Cardiac fibroblast (primary cell): ENCODE measurements around the gene NPC1.

Source experiments
- DNase-seq, 2 donors: peaks; one replicate each; pipeline versions ENCODE4 v3.0.0 to v3.0.0-alpha.2; 2010; ENCODE audit warnings: low read depth in 2 of 2
- H3K4me3 ChIP-seq, 2 donors: replicated peaks in 1 of 2; 1 replicate in 1 of 2; 2 replicates in 1 of 2; pipeline ENCODE4 v1.5.1; 2011; ENCODE audit warnings: low read depth in 2 of 2, low read length in 2 of 2, mild to moderate bottlenecking in 2 of 2, moderate library complexity in 1 of 2
- CTCF ChIP-seq: IDR thresholded peaks from one replicate; pipeline ENCODE4 v1.5.1; 2011; ENCODE audit warnings: low read depth, mild to moderate bottlenecking, low read length, inconsistent platforms

Gene NPC1

GRCh38 chr18:23631312-23631711 is 45.0 kb upstream of the NPC1 start:
- no peak for DNase-seq
- TF ChIP-seq CTCF: no peak
- no peak overlapping the region for H3K4me3 ChIP-seq

- no peak overlapping the region for H3K4me3 ChIP-seq
- DNase-seq: no peak
- TF ChIP-seq CTCF: no peak
Measured at GRCh38 chr18:23629444-23629946, 43.2 kb upstream of the NPC1 start.

DNA sequence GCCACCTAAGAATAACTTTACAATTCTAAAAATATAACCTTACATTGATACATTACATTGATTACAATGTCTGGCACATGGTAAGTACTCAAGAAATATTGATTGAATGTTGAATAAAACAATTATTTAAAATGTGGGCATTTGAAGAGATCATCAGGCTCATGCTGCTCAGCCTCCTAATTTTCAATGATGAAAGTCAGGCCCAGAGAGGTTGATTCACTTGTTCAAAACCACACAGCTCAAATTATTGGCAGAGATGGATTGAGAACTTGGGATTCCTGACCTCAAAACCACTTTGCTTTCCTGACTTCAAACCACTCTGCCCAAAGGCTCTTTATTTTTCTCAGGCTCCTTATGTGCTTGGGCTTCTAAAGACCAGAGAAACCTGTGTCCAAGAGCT is 41.7 kb upstream of the NPC1 start:
- no peak for DNase-seq
- H3K4me3 ChIP-seq: no peak overlapping the region
- no peak for TF ChIP-seq CTCF

- no peak for TF ChIP-seq CTCF
- peak; percentile 77 to 87 for DNase-seq
- H3K4me3 ChIP-seq: no peak overlapping the region
Measured at GRCh38 chr18:23627321-23627720, 41.0 kb upstream of the NPC1 start.

GRCh38 chr18:23626451-23627279 is 40.4 kb upstream of the NPC1 start:
- H3K4me3 ChIP-seq: no peak overlapping the region
- no peak for TF ChIP-seq CTCF
- DNase-seq: peak; percentile 27 to 62

GRCh38 chr18:23623040-23623439 is 36.7 kb upstream of the NPC1 start:
- no peak for DNase-seq
- no peak for TF ChIP-seq CTCF
- H3K4me3 ChIP-seq: no peak overlapping the region

- H3K4me3 ChIP-seq: peak overlapping the region; percentile 50 to 52
Measured at GRCh38 chr18:23619388-23619881, 33.1 kb upstream of the NPC1 start.

More at GRCh38 chr18:23619388-23619881, 33.1 kb upstream of the NPC1 start:
- TF ChIP-seq CTCF: no peak
- DNase-seq: peak; percentile 13 to 28
